ENCODE results near the gene GULP1.

GRCh38 chr2:188629753-188630527 lies 338.3 kb downstream of the GULP1 start:
- TF ChIP-seq CTCF (IDR thresholded peaks at IDR 0.05) (no peak), POLR2A (IDR thresholded peaks at IDR 0.05) (no peak)
